GM21576 (cell line): ENCODE data around the gene RAPGEF1.
"Not testable (repeated sequence)": the region's sequence is repeated elsewhere in the genome, so short reads cannot be mapped to it uniquely, and the experiment has no call there.

Experiments
- ATAC-seq: cut with Tn5 transposase; IDR thresholded peaks from one replicate; pipeline ENCODE4 v1.9.1; 2021; ENCODE audit warnings: mild to moderate bottlenecking, moderate library complexity; ENCODE audit not compliant: unreplicated experiment

RAPGEF1 gene

GRCh38 chr9:131739959-131740648 is at the start of gene RAPGEF1:
Gene RAPGEF1 (minus strand): TSS chr9:131740076. CDS start chr9:131739830, 246 bp downstream.
- ATAC-seq, result peak; percentile 35

- ATAC-seq, result no peak
Observed at GRCh38 chr9:131788851-131789250, 49.0 kb upstream of the RAPGEF1 start.

- no peak for ATAC-seq
Observed at GRCh38 chr9:131787838-131788237, 48.0 kb upstream of the RAPGEF1 start.

GRCh38 chr9:131784748-131785501 is 45.0 kb upstream of the RAPGEF1 start:
- ATAC-seq, result no peak

GRCh38 chr9:131781069-131781468 is 41.2 kb upstream of the RAPGEF1 start:
- no peak for ATAC-seq

GRCh38 chr9:131776473-131776872 is 36.6 kb upstream of the RAPGEF1 start:
- no peak for ATAC-seq

- no peak for ATAC-seq
Observed at GRCh38 chr9:131776036-131776435, 36.2 kb upstream of the RAPGEF1 start.

- no peak for ATAC-seq
Observed at GRCh38 chr9:131774636-131775035, 34.8 kb upstream of the RAPGEF1 start.

GRCh38 chr9:131773911-131774379 is 34.1 kb upstream of the RAPGEF1 start:
- no peak for ATAC-seq

GRCh38 chr9:131772940-131773339 is 33.1 kb upstream of the RAPGEF1 start:
- ATAC-seq, result no peak

- no peak for ATAC-seq
Observed at GRCh38 chr9:131771646-131772045, 31.8 kb upstream of the RAPGEF1 start.

GRCh38 chr9:131769361-131769760 is 29.5 kb upstream of the RAPGEF1 start:
- ATAC-seq, result no peak

GRCh38 chr9:131764568-131764967 is 24.7 kb upstream of the RAPGEF1 start:
- ATAC-seq, result no peak

GRCh38 chr9:131762356-131762932 is 22.6 kb upstream of the RAPGEF1 start:
- no peak for ATAC-seq

- ATAC-seq, result no peak
Observed at GRCh38 chr9:131759017-131759647, 19.3 kb upstream of the RAPGEF1 start.

GRCh38 chr9:131757549-131757948 is 17.7 kb upstream of the RAPGEF1 start:
- ATAC-seq, result no peak

GRCh38 chr9:131755541-131756198 is 15.8 kb upstream of the RAPGEF1 start:
- ATAC-seq, result peak; percentile 55

GRCh38 chr9:131754846-131755245 is 15.0 kb upstream of the RAPGEF1 start:
- no peak for ATAC-seq

- ATAC-seq, result not testable (repeated sequence)
Observed at GRCh38 chr9:131753751-131754150, 13.9 kb upstream of the RAPGEF1 start.

GRCh38 chr9:131752231-131752884 is 12.5 kb upstream of the RAPGEF1 start:
- no peak for ATAC-seq
